NCI-H510A treated with DMSO at 0.1 percent for 48 hours (cell line): ENCODE results near the gene UIMC1.

Experiments
- DNase-seq: peaks from one replicate; lab custom pipeline; 2025; lab: John Stamatoyannopoulos, UW

The UIMC1 gene

DNA sequence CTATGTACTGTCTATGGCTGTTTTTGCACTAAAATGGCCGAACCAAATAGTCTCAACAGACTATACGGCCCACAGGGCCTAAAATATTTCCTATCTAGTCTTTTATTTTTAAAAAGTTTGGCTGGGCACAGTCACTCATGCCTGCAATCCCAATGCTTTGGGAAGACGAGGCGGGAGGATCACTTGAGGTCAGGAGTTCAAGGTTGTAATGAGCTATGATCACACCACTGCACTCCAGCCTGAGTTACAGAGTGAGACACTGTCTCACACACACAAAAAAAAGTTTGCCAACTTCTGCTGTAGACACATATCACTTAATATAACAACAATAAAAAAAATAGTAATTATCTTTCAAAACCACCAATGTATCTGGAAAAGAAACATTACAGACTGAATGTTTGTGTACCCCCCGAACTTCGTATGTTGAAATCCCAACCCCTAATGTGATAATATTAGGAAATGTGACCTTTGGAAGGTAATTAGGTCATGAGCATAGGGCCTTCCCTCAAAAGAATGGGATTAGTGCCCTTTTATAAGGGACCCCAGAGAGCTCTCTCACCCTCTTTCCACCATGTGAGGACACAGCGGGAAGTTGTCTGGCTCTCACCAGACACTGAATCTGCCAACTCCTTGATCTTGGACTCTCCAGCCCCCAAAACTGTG lies 53.9 kb downstream of the UIMC1 start:
- DNase-seq: no peak

DNA sequence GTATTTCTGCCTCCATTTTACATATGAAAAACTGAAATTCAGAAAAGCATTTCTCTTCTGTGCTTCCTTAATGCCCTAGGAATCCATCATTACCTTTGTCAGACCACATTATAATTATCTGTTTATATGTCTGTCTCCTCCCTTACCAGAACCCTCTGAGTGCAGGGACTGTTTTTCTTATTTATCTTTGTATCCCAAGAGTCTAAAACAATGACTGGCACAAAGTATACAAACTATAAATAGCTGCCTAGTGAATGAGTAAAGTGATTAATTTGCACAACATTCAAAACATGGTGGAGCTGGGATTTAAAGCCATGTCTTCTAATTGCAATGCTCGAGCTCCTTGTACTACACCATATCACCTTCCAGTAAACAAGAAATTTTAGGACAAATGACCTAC lies 58.1 kb downstream of the UIMC1 start:
- DNase-seq: no peak

DNA sequence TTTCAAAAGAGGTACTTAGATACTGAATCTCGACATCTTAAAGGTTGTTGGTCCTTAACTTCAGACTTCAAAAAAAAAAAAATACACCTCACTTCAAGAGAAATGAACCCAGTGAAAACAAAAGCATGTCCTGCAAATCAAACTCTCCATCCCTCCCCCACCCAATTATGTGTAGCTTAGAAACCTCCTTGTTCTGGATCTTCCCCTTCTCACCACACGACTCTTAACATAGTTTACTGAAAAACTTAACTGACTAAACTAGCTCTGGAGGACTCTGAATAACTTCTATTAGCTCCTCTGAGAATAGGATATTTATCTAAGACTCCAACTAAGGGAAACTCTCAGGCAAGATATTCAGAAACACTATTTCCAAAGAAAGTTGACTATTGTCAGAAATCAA lies 58.7 kb downstream of the UIMC1 start:
- DNase-seq: no peak

DNA sequence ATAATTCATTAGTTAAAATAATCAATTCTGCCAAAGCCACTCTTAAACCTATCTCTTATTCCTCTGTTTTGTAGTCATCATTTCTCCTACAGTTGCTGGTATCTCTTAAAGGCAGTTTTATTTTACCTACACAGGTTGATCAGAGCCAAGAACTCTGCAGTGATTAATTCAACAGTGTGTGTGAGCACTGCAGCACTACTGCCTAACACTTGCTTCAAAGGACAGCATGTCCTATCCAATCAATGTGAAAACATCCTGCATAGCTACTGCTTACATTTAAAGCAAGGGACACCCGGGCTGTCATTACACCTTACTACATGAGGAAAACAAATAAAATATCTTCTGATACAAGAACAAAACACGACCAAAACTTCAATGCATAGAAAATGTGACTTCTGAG lies 62.3 kb downstream of the UIMC1 start:
- no peak for DNase-seq

DNA sequence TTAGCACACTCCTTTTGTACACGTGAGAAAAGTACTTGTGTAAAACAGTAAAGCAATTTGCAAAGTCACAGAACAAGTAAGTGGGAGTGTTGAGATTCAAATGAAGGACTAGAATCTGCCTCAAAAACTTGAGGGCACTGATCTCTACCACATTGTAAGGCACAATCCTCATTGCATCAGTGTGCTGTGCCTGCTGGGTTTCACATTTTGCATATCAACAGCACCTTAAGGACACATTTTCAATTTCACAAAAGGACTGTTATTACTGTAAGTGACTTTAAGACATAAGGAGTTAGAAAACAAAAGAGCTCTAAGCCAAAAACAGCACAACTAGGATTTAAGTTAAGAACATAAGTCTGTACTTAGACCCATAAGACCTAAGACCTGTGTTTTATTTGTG lies 62.8 kb downstream of the UIMC1 start:
- DNase-seq: no peak

DNA sequence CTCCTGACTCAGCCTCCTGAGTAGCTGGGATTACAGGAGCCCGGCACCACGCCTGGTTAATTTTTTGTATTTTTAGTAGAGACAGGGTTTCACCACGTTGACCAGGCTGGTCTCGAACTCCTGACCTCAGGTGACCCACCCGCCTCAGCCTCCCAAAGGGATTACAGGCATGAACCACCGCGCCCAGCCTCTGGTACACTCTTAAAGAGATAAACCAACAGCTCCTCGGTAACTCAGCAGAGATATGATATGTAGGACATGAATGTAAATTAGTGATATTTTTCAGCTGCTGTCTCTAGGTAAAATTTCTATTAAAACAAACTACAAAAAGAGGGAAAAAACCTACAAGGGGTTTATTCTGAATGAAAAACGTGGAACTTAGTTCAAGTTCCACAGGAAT lies 64.6 kb downstream of the UIMC1 start:
- DNase-seq: no peak

DNA sequence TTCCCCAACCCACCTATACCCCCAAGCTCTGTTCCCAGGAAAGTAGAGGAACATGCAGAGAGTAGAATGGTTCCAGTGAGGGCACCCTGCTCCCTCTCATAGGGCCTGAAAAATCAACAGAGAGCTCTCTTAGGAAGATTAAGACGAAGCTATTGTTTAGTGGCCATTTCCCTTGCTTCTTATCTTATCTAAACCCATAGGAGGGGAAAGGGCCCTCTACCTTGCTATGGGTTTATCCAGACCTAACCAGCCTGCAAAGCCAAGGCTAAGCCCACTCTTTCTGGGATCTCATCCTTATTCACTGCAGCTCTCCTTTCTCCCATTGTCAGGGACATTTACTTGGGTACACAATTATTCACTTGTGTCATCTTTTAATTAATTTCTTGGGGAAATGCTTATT lies 68.1 kb downstream of the UIMC1 start:
- DNase-seq: no peak

DNA sequence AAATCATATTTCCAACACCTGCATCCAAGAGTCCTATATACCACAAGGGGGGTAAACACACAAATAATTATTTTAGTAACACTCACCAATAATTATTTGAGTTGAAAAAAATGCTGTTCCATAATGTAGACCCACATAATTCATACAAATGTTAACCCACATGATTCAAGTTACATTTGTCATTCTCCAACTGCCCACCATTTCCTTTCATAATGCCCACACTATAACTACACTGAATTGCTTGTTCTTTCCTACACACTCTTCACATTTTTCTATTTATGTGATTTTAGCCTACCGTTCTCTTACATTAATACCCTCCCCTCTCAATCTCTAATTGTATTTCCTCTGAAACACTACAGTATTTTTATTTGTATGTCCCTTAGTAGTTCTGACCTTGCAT lies 71.6 kb downstream of the UIMC1 start:
- DNase-seq: no peak

DNA sequence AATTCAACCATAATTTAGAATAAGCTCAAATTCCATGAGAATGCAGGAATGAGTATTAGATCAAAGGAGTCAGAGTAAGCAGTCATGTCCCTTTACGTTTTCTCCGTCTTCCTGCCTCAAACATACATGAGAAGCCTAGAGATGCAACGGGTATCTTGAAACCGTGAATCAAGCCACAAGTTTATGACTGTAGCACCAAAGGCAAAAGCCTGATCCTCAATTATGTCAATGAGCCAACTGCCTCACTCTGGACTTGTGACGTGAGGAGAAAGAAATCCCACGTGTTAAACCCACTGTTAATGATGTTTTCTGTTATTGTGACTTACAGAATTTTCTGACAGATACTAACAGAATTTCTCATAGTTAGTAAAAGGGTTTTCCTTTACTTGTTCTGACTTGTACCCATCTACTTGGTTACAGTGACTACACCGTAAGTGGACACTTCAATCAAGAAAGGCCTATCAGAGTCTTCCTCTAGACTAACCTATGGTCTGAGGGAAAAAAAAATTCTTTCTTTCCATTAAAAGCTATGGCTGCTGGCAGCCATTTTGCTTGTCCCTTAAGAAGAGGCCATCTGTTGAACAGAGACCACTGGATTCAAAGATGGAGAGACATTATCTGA lies 72.2 kb downstream of the UIMC1 start:
- DNase-seq: no peak

DNA sequence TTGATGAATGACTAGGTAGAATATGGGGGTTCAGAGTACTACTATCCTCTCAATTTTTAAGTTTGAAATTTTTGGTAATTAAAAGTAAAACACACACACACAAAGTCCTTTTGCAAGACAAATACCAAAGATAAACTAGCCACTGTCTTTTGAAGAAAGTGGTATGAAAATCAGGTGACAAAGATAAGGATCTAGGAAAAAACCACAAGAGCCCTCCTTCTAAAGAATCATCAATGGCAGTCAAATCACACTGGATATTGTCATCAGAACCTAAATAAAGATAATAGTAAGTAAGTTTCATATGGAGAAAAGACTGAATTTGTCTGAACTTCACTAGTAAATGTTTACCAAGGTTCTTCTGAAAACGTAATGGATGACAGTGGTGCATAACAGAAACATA lies 76.9 kb downstream of the UIMC1 start:
- no peak for DNase-seq

DNA sequence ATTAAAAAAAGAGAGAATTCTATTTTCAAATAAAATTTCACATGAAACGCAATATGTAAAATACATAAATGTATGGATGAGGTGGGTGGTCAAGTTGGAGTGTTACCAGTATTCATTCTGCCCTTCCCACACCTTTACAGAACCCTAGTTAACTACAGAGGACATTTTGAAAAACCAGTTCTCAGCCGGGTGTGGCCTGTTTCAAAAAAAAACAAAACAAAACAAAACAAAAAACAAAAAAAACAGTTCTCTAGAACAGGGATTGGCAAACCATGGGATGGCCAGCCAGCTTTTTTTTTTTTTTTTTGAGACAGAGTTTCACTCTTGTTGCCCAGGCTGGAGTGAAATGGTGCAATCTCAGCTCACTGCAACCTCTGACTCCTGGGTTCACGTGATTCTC lies 79.0 kb downstream of the UIMC1 start:
- DNase-seq: no peak

DNA sequence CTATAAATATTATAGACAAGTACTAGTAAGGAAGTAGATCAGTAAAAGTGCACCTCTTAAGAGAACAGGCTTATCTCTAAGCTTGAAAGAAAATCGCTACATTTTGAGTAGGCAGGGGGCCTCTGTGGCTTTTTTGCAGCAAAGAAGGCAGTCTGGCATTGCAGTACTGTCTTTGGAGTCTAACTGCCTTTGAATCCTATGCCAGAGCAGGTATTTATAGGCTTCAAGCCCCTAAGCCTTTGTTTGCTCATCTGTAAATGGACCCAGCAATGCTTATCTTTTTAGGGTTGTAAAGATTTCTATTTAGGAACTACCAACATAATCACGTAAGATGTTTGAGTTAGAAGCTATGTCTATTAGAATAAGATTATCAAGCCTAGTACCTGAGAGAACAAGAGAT lies 83.8 kb downstream of the UIMC1 start:
- DNase-seq: no peak

DNA sequence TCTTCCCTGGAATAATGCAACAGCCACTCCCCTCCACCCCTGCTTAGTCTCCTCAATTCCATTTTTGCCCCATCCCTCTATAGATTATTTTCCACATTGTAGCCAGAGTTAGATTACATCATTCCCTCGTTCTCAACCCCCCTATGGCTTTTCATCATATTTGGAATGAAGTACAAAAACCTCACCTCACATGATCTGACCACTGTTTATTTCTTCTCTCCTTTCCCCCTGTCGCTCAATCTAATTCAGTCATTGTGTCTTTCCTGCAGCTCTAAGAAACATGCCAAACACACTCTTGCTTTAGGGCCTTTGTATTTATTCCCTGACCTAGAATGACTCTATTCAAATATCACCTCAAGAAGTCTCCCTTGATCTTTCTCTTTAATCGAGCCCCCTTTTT lies 84.9 kb downstream of the UIMC1 start:
- DNase-seq: no peak

DNA sequence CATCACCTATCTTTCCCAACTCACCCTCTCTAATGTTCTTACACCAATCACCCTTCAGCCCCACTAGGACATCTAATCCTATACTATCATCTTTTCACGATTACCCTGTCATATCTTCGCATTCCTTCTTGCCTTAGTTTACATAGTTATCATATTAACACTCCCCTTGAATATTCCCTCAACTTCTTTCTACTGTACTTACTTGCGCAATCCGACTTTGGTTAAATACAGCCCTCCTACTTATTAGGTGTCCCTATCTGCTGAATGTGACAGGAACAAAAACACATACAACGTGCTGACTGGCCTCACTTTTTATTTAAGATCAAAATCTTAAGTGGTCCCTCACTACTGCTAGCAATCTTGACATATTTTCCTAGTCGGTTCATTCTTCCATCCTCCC lies 88.0 kb downstream of the UIMC1 start:
- no peak for DNase-seq

DNA sequence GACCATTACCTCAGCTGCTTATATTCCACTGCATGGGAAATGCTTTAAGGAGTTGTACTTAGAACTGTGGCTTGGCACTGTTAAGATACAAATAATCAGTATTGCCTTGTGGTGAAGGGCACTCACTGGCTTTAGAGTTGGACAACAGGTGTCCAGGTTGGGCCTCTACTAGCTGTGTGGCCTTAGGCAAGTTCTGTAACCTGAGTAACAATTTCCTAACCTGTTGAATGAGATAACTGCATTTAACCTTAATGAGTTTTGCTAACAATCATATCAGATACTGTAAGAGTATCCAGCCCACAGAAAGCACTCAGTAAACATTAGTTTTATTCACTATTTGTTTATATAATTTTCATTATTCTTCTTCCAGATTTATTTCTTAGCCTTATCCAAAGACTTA lies 90.2 kb downstream of the UIMC1 start:
- DNase-seq: no peak

DNA sequence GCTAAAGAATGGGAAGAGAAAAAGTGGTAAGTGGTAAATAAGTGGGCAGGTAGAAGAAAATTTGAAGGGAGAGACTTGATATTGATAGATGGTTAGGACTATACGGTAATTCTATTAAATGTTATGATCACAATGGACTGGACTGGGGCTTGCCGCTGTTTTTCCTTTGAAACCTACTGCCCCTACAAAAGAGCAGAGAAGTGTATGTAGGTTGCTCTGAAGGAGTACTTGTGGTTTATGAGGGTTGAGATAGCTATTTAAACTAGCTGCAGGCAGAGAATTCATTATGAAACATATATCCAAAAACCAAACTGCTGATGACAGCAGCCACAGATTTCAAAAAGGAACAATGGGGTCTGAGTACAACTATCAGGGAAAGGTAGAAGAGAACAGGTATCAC lies 90.7 kb downstream of the UIMC1 start:
- DNase-seq: no peak

DNA sequence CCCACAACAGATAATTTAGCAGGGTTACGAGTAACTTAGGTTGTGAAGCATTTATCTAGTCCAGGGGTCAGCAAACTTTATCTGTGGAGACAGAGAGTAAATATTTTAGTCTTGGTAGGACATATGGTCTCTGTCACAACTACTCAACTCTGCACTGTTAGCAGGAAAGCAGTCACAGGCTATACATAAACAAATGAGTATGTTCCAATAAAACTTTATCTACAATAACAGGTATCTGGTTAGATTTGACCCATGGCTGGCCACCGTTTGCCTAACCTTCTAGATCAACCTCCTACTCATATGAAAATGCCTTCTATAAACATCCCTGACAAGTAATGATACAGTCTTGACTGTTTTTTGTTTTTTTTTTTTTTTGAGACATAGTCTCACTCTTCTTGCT lies 94.5 kb downstream of the UIMC1 start:
- no peak for DNase-seq

DNA sequence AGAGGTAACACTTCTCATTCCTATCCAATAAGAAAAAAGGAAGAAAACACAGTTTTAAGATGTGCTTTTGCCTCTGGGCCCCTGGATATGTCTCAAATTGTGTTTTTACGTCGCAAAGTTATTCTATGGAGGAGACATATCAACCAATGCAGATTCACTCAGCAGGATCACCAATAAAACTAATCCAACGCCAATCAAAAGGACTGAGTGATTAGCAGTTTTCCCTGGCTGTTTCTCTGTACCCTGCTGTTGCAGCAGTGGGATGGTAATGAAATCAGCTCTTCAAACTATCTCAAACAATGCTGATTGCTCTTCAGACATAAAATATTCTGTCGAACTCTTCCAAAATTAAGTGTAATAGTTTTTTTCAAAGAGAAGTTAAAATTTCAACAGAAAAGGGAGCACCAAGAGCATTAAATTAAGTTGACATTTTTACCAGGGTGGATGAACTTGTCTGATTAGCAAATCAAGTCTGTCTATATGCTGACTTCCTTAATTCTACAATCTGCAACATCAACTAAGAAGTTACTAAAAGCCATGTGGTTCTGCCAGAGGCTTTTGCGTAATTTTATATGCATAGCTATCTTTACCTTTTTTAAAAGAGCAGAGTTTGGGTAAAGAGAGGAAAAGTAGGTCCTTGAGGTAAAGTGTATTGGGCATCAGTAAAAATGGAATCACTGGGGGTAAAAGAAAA lies 97.8 kb downstream of the UIMC1 start:
- DNase-seq: no peak

DNA sequence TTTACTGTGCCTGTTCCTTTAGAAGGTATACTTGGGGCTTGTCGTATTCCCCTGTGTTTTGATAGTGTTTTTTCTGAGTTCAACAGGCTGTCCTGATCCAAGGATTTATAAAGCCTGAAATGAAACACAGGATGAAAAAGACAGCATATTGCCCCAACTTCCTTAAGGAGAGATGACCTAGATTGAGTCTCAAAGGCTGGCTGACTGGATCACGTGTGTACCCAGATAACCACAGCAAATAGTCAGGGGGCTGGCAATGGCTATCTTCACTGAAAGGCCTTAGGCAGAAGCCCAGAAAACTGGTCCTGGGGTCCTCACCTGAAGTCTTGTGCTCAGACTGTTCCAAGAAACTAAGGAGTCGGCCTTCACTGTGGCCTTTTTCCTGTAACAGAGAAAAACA lies 99.8 kb downstream of the UIMC1 start:
- DNase-seq: no peak

DNA sequence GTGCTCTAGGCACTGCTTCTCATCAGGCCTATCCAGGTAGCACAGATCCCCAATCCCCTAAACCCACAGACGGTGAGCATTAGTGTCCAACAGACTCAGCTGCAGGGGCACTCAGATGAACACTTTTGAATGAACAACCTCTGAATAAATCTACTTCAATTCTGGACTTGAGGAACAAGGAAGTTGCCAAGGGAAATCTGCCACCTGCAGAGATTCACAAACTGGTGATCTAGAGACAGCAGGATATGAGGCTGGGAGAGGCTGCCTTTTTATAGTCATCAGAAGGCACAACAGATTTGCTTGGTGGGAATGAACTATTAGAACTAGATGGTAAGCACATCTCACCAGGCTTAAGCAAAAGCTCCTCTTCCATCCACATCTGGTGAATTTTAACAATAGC lies 100.5 kb downstream of the UIMC1 start:
- DNase-seq: no peak

DNA sequence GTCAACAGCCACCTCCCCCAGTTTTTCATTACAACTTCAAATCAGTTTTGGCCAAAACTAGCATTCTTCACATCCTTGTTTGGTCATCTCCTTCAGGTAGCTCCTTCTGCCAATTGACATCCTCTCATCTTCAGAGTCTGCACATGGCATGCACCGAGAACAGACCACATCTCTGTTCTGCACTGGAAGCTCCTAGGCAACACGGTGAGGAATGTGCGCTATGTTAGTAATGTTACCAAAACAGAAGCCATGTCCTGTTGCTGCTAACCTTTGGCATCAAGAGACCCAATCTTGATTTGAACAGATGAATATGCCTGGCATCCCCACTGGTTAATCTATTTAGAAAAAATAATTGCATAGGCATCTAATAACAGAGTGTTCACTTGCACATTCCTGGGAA lies 102.3 kb downstream of the UIMC1 start:
- DNase-seq: no peak

DNA sequence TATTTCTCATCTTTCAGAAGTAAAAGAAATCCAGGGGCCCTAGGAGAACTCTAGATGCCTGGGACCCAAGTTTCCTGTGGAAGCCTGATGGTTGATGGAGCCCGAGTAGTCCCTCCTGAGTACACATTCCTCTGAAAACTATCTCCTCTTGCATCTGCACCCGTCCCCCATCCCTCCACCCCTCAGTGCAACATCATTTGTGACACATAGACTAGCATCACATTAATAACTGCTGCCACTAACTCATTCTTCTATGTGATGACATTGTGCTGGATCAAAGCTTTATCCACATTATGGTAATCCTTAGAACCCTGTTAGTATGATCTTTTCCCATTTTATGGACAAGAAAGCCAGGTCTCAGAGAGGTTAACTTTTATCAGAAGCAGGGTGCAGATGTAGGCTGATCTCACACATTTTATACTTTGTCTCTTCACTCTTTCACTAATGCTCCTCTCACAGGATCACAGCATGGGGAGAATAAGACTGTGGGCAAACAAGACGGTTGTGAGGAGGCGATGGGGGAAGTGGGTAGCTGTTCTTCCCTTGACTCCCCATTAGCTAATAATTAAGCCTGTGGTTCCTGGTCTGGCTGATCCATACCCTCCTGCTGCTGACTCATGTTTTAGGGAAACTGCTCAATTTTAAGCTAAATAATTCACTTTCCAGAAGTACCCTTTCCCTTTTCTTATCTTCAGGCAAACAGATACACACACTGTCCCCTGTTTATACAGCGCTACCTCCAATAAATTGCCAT lies 103.5 kb downstream of the UIMC1 start:
- DNase-seq: no peak
